Neural progenitor cell (in vitro differentiated cells): ENCODE measurements around the gene BRI3BP. TPM values are rescaled to one million over a fixed set of nuclear protein-coding genes. Genes with fewer than 3 reads are reported as not detected.

Experiments
- DNase-seq: peaks from one replicate; pipeline ENCODE4 v3.0.0-alpha.2; 2016; ENCODE audit warnings: low spot score
- H2AFZ ChIP-seq: fragments of 200-600 bp; sonication (generic); replicated peaks from 2 replicates; pipeline ENCODE4 v1.6.1; 2016; ENCODE audit warnings: antibody characterized with exemption
- H3F3A ChIP-seq: fragments of 200-600 bp; sonication (generic); 2 replicates; pipeline ENCODE4 v1.6.1; 2016; ENCODE audit warnings: antibody characterized with exemption, low read depth
- H3K27ac ChIP-seq: fragments of 200-600 bp; sonication (generic); 2 replicates; pipeline ENCODE4 v1.5.1; 2016; ENCODE audit warnings: mild to moderate bottlenecking
- H3K27me3 ChIP-seq: fragments of 200-600 bp; sonication (generic); 2 replicates; pipeline ENCODE4 v1.6.1; 2016; ENCODE audit warnings: mild to moderate bottlenecking, moderate library complexity
- H3K36me3 ChIP-seq: fragments of 200-600 bp; sonication (generic); 2 replicates; pipeline ENCODE4 v1.5.1; 2016
- H3K4me1 ChIP-seq: fragments of 200-600 bp; sonication (generic); 2 replicates; pipeline ENCODE4 v1.6.1; 2016; ENCODE audit warnings: mixed run types
- H3K4me2 ChIP-seq: fragments of 200-600 bp; sonication (generic); 2 replicates; pipeline ENCODE4 v1.6.1; 2016
- H3K4me3 ChIP-seq: fragments of 200-600 bp; sonication (generic); 2 replicates; pipeline ENCODE4 v1.5.1; 2016
- H3K79me2 ChIP-seq: fragments of 200-600 bp; sonication (generic); 2 replicates; pipeline ENCODE4 v1.6.1; 2016; ENCODE audit warnings: low read depth
- H3K9ac ChIP-seq: fragments of 200-600 bp; sonication (generic); 2 replicates; pipeline ENCODE4 v1.6.1; 2016
- H3K9me3 ChIP-seq: fragments of 200-600 bp; sonication (generic); 2 replicates; pipeline ENCODE4 v1.5.1; 2016; ENCODE audit warnings: low read depth
- H4K20me1 ChIP-seq: fragments of 200-600 bp; sonication (generic); 2 replicates; pipeline ENCODE4 v1.6.1; 2016; ENCODE audit warnings: low read depth
- H3K27ac Mint-ChIP-seq: 3 replicates; pipeline ENCODE4 v1.8.0; 2021; ENCODE audit warnings: mixed read lengths
- H3K27me3 Mint-ChIP-seq: 2 replicates; pipeline ENCODE4 v1.8.0; 2022; ENCODE audit warnings: low read depth, mild to moderate bottlenecking, inconsistent platforms, moderate library complexity, mixed read lengths; ENCODE audit not compliant: insufficient read depth
- H3K36me3 Mint-ChIP-seq: 3 replicates; pipeline ENCODE4 v1.8.0; 2021; ENCODE audit warnings: mixed read lengths
- H3K4me1 Mint-ChIP-seq: 3 replicates; pipeline ENCODE4 v1.8.0; 2021; ENCODE audit warnings: mixed read lengths
- H3K4me3 Mint-ChIP-seq: 3 replicates; pipeline ENCODE4 v1.8.0; 2021; ENCODE audit warnings: mild to moderate bottlenecking, moderate library complexity, mixed read lengths
- H3K9me3 Mint-ChIP-seq: 3 replicates; pipeline ENCODE4 v1.8.0; 2020; ENCODE audit warnings: mixed read lengths
- EZH2 ChIP-seq: fragments of 200-600 bp; sonication (generic); IDR thresholded peaks from 2 replicates; pipeline ENCODE4 v1.6.1; 2017; ENCODE audit warnings: antibody characterized with exemption, mild to moderate bottlenecking, moderate library complexity
- EZH2phosphoT487 ChIP-seq: fragments of 200-600 bp; sonication (generic); IDR thresholded peaks from 2 replicates; pipeline ENCODE4 v1.6.1; 2017; ENCODE audit warnings: antibody characterized with exemption
- total RNA-seq: library from RNA; depleted of rRNA; stranded (reverse); fragments of >200 nt; gene quantifications from 2 replicates; pipeline ENCODE4 v1.2.3, GENCODE V29; 2015; ENCODE audit warnings: low replicate concordance
- TF ChIP-seq, protein P1 (sequence below): fragments of 200-600 bp; sonication (generic); IDR thresholded peaks from 2 replicates; pipeline ENCODE4 v1.5.1; 2017; ENCODE audit warnings: antibody characterized with exemption, mild to moderate bottlenecking

Gene BRI3BP, protein sequence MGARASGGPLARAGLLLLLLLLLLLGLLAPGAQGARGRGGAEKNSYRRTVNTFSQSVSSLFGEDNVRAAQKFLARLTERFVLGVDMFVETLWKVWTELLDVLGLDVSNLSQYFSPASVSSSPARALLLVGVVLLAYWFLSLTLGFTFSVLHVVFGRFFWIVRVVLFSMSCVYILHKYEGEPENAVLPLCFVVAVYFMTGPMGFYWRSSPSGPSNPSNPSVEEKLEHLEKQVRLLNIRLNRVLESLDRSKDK
- total RNA-seq: 2.5 TPM in 2 replicates

DNA sequence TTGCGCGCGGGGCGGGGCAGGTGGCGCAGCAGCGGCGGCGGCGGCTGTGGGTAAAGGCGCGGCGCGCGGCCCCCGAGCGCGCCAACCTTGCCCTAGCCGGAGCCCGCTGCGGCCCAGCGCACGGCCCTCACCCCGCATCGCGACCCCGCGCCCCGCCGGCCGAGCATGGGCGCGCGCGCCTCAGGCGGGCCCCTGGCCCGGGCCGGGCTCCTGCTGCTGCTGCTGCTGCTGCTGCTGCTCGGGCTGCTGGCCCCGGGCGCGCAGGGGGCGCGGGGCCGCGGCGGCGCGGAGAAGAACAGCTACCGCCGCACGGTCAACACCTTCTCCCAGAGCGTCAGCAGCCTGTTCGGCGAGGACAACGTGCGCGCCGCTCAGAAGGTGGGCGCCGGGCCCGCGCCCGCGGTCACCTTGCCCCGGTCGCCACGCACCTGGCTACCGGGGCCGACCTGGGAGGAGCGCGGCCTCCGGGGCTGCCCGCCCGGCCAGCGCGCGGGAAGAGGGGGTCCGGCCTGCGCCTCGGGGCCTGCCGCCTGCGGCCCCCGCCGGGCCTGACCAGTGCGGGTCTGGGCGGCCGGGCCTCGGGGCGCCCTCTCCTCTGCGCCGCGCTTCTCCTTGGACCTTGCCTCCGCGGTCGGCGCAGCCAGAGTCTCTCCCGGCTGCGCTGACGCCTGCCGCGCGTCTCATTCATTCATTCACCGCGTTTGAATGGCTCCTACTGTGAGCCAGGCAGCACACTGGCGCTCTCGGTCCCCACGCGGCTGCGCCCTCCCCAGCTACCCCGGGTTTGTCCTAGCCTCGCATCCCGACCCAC lies at the start of gene BRI3BP:
TSS of gene BRI3BP (plus strand) at position 20 of the 811 bp plus-strand sequence. CDS start at position 166, 146 bp downstream.
- peaks cover 16% of the 10 kb centered on the region for H3F3A ChIP-seq
- H3K79me2 ChIP-seq: peaks cover 29% of the 10 kb centered on the region
- H3K36me3 Mint-ChIP-seq: peaks cover 4% of the 10 kb centered on the region
- H3K27me3 Mint-ChIP-seq: peaks cover 6% of the 10 kb centered on the region
- TF ChIP-seq EZH2phosphoT487: no peak
- TF ChIP-seq, protein P1, sequence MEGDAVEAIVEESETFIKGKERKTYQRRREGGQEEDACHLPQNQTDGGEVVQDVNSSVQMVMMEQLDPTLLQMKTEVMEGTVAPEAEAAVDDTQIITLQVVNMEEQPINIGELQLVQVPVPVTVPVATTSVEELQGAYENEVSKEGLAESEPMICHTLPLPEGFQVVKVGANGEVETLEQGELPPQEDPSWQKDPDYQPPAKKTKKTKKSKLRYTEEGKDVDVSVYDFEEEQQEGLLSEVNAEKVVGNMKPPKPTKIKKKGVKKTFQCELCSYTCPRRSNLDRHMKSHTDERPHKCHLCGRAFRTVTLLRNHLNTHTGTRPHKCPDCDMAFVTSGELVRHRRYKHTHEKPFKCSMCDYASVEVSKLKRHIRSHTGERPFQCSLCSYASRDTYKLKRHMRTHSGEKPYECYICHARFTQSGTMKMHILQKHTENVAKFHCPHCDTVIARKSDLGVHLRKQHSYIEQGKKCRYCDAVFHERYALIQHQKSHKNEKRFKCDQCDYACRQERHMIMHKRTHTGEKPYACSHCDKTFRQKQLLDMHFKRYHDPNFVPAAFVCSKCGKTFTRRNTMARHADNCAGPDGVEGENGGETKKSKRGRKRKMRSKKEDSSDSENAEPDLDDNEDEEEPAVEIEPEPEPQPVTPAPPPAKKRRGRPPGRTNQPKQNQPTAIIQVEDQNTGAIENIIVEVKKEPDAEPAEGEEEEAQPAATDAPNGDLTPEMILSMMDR: no peak
- no peak for TF ChIP-seq EZH2
- H3K27me3 ChIP-seq: peaks cover 22% of the 10 kb centered on the region
- no peak within 1 kb of the TSS for H3K9ac ChIP-seq
- peak; percentile 70 for DNase-seq
- no peak within 1 kb of the TSS for H3K27ac ChIP-seq
- no peaks in the 10 kb centered on the region for H3K9me3 Mint-ChIP-seq
- no peaks in the 10 kb centered on the region for H3K36me3 ChIP-seq
- H3K4me2 ChIP-seq: peak within 1 kb of the TSS; percentile 100
- H2AFZ ChIP-seq: peak within 1 kb of the TSS; percentile 73
- peaks cover 17% of the 10 kb centered on the region for H3K4me1 Mint-ChIP-seq
- H3K27ac Mint-ChIP-seq: peak within 1 kb of the TSS; percentile 25
- peaks cover 16% of the 10 kb centered on the region for H3K4me1 ChIP-seq
- peaks cover 21% of the 10 kb centered on the region for H4K20me1 ChIP-seq
- peak within 1 kb of the TSS; percentile 94 for H3K4me3 Mint-ChIP-seq
- H3K9me3 ChIP-seq: no peaks in the 10 kb centered on the region
- peak within 1 kb of the TSS; percentile 78 for H3K4me3 ChIP-seq

DNA sequence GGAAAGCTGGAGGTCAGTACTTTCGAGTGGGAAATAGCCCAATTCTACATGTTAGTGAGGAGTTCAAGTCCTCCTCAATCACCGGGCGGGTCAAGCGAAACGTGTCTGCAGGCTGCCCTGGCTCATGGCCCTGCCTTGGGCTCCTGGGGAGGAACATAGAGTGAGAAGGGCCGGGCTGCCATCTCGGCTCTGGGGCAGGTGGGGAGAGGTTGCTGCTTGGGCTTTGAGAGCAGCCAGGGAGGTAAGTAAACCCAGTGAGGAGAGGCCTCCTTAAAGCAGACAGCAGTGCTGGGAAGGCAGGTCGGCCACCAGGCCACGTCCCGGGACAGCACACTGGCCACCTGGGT lies 47.0 kb upstream of the BRI3BP start:
- Histone ChIP-seq H3K27me3 (no peaks in the 10 kb centered on the region), H3K4me3 (no peak overlapping the region), H2AFZ (no peak overlapping the region), H3F3A (peaks cover 7% of the 10 kb centered on the region), H4K20me1 (no peaks in the 10 kb centered on the region), H3K9ac (no peak overlapping the region), H3K36me3 (no peaks in the 10 kb centered on the region), H3K79me2 (no peaks in the 10 kb centered on the region), H3K9me3 (no peaks in the 10 kb centered on the region), H3K27ac (no peak overlapping the region), H3K4me1 (no peaks in the 10 kb centered on the region), H3K4me2 (no peak overlapping the region)
- Mint-ChIP-seq H3K27ac (peak overlapping the region; percentile 39), H3K4me1 (peaks cover 2% of the 10 kb centered on the region), H3K4me3 (no peak overlapping the region), H3K36me3 (peaks cover 10% of the 10 kb centered on the region), H3K9me3 (no peaks in the 10 kb centered on the region), H3K27me3 (no peaks in the 10 kb centered on the region)
- no peak for DNase-seq
- TF ChIP-seq, protein P1: no peak
- no peak for TF ChIP-seq EZH2
- no peak for TF ChIP-seq EZH2phosphoT487

DNA sequence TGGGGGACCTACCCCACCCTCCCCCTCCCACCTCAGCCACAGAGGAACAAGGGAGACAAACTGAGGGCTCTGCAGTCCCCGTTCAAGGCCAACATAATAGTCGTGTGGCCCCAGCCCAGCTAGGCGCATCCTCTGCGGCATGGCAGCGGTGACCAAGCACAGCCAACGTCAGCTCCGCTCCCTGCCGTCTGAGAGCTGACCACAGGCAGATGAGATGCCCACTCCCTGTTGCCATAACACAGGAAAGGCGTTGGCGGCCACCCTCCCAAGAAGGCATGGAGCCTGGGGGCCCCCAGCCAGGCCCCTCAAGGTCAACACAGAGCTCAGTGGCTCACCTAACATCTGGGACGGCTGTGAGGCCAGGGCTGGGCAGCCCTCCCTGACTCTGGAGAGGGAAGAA lies 46.4 kb upstream of the BRI3BP start:
- TF ChIP-seq EZH2phosphoT487: no peak
- Histone ChIP-seq H3K9me3 (no peaks in the 10 kb centered on the region), H2AFZ (no peak overlapping the region), H3K79me2 (no peaks in the 10 kb centered on the region), H3K4me2 (no peak overlapping the region), H3K27me3 (no peaks in the 10 kb centered on the region), H3K9ac (no peak overlapping the region), H3K36me3 (no peaks in the 10 kb centered on the region), H3K4me1 (no peaks in the 10 kb centered on the region), H3K4me3 (no peak overlapping the region), H4K20me1 (no peaks in the 10 kb centered on the region), H3K27ac (no peak overlapping the region), H3F3A (peaks cover under 1% of the 10 kb centered on the region)
- no peak overlapping the region for H3K27ac Mint-ChIP-seq
- peaks cover 2% of the 10 kb centered on the region for H3K4me1 Mint-ChIP-seq
- no peak overlapping the region for H3K4me3 Mint-ChIP-seq
- H3K36me3 Mint-ChIP-seq: peaks cover 11% of the 10 kb centered on the region
- no peaks in the 10 kb centered on the region for H3K9me3 Mint-ChIP-seq
- DNase-seq: no peak
- no peaks in the 10 kb centered on the region for H3K27me3 Mint-ChIP-seq
